ENCODE results near the gene HADHA.

DNA sequence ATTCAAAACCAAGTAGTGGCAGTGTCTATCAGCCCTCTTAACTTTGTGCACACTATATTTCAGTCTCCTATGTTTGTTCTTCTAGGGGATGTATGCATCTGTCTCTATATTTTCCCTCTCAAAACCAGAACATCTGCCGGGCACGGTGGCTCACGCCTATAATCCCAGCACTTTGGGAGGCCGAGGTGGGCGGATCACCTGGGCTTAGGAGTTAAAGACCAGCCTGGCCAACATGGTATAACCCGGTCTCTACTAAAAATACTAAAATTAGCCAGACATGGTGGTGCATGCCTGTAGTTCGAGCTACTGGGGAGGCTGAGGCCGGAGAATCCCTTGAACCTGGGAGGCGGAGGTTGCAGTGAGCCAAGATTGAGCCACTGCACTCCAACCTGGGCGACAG, 81.5 kb downstream of the HADHA start:
- TF ChIP-seq, protein P1, sequence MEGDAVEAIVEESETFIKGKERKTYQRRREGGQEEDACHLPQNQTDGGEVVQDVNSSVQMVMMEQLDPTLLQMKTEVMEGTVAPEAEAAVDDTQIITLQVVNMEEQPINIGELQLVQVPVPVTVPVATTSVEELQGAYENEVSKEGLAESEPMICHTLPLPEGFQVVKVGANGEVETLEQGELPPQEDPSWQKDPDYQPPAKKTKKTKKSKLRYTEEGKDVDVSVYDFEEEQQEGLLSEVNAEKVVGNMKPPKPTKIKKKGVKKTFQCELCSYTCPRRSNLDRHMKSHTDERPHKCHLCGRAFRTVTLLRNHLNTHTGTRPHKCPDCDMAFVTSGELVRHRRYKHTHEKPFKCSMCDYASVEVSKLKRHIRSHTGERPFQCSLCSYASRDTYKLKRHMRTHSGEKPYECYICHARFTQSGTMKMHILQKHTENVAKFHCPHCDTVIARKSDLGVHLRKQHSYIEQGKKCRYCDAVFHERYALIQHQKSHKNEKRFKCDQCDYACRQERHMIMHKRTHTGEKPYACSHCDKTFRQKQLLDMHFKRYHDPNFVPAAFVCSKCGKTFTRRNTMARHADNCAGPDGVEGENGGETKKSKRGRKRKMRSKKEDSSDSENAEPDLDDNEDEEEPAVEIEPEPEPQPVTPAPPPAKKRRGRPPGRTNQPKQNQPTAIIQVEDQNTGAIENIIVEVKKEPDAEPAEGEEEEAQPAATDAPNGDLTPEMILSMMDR (conservative IDR thresholded peaks at IDR 0.05; ENCODE audit: low read depth, low read length), result no peak
- TF ChIP-seq EZH2phosphoT487 (IDR thresholded peaks at IDR 0.05; ENCODE audit: borderline replicate concordance, low read length), result no peak
- TF ChIP-seq EZH2 (IDR thresholded peaks at IDR 0.05; ENCODE audit: low read length, unreplicated experiment), result no peak
